ENCODE data around the gene ISLR2.

DNA sequence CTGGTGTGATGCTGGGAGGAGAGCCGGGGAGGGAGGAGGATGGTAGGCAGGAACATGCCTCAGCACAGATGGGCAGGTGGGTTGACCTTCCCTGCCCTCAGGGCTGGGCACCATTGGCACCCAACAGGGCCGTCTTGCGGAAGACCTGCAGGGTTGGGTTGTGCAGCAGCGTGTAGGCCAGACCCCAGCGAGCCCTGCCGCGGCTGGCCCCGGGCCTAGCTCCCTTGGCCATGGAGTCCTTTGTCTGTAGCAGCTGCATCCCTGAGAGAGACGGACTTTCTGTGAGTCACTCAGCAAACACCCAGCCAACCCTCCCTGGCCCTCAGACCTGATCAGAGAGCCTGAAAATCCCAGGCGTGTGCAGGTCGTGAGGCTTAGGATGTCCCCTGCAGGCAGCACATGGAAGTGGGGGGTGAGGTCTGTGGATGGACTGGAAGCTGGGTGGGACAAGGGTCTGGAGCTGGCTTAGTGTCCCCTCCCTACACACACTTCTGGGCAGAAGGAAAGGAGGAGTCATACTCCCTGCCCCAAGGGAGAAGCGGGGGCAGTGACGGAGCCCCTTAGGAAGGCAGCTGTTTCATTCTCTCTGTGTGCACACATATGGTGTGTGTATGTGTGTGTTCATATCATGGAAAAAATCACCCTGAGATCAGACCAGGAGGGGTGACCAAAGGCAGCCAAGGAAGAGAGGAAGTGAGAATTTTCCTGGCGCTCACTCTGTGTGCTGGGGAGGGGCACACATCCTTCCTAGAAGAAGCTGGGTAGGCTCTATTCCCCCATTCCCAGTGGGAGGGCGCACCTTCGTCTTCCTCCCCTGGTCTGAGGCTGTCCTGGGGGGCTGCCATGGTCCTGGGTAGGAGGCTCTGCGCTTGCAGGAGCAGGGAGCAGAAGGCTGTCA, 49.8 kb downstream of the ISLR2 start:
- TF ChIP-seq POLR2A (IDR thresholded peaks at IDR 0.05), result no peak
- no peak for TF ChIP-seq EP300 (IDR thresholded peaks at IDR 0.05)

Measured in upper lobe of left lung (tissue), 4 donors.